ENCODE results near the gene EEF1AKMT1. TPM values are rescaled to one million over a fixed set of nuclear protein-coding genes. Genes with fewer than 3 reads are reported as not detected.
A peak's percentile ranks its signal among the peaks of the same experiment; 100 is the strongest.

Gene EEF1AKMT1, protein sequence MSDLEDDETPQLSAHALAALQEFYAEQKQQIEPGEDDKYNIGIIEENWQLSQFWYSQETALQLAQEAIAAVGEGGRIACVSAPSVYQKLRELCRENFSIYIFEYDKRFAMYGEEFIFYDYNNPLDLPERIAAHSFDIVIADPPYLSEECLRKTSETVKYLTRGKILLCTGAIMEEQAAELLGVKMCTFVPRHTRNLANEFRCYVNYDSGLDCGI
- 5.4 and 5.6 TPM in 2 replicates for total RNA-seq

GRCh38 chr13:20773194-20774080 lies at the start of gene EEF1AKMT1:
TSS of gene EEF1AKMT1 (minus strand) at chr13:20773961. CDS start at chr13:20757598, 16,363 bp downstream.
- DNase-seq (ENCODE audit: low read depth in 2 of 2) = peak; percentile 80 to 89

GRCh38 chr13:20823071-20823470 lies 49.3 kb upstream of the EEF1AKMT1 start:
- DNase-seq (ENCODE audit: low read depth in 2 of 2) = no peak

- DNase-seq (ENCODE audit: low read depth in 2 of 2) = no peak
Measured at GRCh38 chr13:20822406-20822805, 48.6 kb upstream of the EEF1AKMT1 start.

- no peak for DNase-seq (ENCODE audit: low read depth in 2 of 2)
Measured at GRCh38 chr13:20819715-20820114, 46.0 kb upstream of the EEF1AKMT1 start.

GRCh38 chr13:20815464-20815863 lies 41.7 kb upstream of the EEF1AKMT1 start:
- DNase-seq (ENCODE audit: low read depth in 2 of 2) = no peak

DNA sequence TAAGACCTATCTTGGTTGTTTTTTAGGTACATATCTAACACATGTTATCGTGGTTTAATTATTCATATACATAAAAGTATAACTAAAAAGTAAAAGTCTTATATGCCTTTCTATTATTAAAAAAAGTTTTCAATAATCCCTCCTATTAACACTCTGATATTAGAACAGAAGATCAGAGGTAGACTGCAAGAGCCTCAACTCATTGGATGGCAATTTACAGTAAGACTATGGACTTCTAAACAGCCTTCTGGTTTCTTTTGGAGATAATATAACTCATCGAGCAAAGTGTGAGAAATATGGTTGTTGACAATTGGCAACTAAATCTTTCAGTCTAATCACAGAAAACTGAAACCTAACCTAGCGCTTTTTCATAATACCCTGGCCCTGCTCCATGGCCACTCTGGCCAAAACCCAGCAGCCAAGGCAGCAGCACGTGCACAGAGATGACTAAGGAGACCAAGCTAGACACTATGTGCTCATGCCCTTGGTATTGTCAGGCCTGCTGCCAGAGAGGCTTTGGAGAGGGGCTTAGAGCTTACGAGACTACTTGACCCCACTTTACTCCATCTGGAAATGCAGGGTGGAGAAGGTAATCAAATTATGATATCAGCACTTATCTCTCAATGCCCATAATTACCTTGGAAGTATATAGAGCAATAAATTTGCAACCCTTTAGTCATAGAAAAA lies 40.6 kb upstream of the EEF1AKMT1 start:
- peak; percentile 81 to 98 for DNase-seq (ENCODE audit: low read depth in 2 of 2)

DNA sequence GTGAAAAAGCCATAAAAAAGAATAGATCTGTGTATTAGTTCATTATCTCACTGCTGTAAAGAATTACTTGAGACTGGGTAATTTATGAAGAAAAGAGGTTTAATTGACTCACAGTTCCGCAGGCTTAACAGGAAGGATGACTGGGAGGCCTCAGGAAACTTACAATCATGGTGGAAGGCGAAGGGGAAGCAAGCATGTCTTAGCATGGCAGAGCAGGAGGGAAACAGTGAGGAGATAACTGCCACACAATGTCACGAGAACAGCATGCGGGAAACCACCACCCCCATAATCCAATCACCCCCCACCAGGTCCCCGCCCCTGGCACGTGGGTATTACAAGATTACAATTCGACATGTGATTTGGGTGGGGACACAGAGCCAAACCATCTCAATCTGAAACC lies 39.1 kb upstream of the EEF1AKMT1 start:
- DNase-seq (ENCODE audit: low read depth in 2 of 2) = no peak

DNA sequence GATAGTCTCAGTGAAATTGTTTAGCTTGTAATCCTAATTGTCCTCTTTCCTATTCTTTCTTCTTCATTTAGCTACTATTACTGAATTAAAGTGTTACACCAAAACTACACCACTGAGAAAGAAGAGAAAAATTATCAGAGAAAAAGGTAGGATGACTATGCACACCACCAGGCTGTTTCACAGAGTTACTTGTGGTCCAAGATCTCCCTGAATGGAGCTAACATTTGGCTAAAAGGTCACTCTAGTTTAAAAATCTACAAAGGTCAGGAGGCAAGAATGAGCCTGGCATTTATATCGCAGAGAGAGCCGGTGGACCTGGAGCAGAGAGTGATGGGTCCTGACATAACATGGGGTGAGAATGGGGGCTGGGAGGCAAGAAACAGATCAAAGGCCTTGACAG lies 37.0 kb upstream of the EEF1AKMT1 start:
- no peak for DNase-seq (ENCODE audit: low read depth in 2 of 2)

- DNase-seq (ENCODE audit: low read depth in 2 of 2) = no peak
Measured at GRCh38 chr13:20808874-20809273, 35.1 kb upstream of the EEF1AKMT1 start.

DNA sequence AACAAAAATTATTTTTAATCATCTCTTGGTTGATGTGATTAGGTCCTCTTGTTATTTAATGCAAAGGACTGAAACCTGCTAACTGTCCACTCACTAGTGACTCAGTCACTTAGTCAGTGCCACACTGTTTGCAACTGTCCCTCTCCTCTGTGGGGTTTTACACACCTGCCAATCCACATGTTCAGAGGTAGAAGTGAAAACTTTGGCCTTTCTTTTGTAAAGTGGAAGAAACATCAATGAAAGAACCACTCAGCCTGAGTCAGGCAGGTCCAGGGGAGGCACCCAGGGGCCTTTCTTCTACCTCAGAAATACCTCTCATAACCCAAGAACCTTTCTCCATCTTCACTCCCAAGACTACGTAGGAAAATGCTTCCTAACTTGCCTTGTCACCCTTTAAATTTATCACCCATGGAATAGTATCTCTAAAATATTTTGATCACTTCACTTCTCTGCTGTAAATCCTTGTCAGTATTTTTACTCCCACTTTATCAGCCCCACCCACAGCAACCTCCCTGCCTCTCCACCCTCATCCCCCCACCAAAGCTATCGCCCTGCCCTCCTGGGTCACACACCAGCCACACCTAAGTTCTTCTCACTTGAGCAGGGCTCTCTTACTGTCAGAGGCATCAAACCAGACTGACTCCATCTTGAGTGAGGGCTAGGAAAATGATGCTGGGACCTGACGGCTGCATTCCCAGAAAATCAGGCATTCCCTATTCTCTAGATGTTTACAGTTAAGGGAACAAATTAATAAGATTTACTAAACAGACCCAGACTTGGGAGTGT lies 29.6 kb upstream of the EEF1AKMT1 start:
- no peak for DNase-seq (ENCODE audit: low read depth in 2 of 2)

DNA sequence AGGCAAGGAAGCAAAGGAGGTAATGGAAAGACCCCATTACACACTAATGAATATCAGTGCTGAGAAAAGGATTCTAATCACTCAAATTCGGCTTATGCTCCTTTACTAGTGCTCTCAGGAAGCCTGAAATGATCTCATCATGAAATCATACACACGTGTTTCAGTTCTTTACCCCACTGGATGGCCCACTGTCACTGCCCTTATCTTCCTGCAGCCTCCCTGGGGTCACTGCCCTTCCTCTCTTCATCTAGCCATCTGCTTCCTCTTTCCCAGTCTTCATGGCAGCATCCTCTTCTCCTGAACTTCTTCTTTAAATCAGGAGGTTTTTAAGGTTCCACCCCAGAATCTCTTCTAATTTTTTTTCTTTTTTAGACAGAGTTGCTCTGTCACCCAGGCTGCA lies 27.9 kb upstream of the EEF1AKMT1 start:
- peak; percentile 28 to 72 for DNase-seq (ENCODE audit: low read depth in 2 of 2)

DNA sequence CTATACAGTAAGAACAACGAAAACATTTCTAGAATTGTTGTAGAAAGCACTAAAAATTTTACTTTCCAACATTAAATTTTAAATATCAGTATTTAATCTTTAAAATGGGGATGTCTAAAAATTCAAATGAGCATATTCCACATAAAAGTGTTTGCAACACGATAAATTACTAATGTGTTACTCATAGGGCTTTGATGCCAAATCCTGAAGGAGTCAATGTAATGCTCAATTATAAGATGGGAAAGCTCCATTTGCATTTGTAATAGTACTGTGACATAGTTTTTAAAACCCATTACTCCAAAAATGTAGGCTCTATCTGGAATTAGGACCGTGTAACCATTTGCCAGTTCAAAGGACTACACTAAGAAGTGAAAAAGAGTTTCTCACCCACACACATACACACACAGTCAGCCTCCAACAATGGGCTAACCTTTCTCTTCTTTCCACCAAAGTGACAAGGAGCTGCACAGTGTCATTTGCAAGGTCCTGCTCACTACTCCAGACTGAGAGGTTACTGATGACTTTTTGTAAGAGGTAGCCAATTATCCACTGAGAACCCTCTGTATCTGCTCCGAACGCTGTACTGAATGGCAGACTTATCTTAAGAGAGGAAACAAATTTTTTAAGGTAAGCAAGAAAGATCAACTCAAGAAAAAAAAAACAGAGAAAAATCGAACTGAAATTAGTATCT lies 26.1 kb upstream of the EEF1AKMT1 start:
- DNase-seq (ENCODE audit: low read depth in 2 of 2) = no peak

DNA sequence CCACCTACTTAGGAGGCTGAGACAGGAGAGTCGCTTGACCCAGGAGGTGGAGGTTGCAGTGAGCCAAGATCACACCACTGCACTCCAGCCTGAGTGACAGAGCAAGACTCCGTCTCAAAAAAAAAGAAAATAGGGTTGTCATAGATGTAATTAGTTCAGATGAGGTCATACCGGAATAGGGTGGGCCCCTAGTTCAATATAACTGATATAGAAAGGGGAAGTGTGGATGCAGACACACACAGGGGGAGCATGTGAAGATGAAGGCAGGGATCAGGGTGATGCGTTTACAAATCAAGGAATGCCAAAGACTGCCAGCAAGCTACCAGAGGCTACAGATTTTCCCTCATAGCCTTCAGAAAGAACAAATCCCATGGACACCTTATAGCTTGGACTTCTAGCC lies 24.3 kb upstream of the EEF1AKMT1 start:
- DNase-seq (ENCODE audit: low read depth in 2 of 2) = no peak

DNA sequence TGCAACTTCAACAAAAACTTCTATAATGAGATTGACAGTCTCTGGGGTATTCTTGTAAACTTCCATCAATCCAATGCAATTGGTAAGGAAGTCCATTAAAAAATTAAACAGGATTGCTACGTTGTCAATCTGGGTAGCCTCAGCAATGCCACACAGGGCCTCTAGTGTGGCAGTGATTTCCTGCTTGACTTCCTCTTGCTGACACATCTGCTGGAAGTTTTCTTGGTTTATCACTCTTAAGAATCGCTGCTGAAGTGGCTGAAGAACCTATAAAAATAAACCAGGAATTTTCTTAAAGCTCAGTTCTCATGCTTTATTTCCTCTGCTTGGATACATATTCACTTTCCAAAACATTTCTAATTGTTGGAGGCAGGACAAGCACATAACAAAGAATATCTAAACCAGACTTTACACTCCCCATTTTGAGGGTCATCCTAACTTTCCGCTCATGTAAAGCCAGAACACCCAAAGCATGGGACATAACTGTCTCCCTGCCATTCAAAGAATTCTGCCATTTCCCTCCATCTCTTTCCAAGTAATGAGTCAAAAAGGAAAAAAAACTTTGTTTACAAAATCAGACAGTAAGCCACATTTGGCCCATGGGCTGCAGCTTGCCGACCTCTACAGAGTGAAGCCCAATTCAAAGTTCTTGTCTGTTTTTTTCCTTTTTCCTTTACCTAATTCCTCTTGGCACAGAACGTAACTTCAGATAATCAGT lies 23.2 kb upstream of the EEF1AKMT1 start:
- DNase-seq (ENCODE audit: low read depth in 2 of 2) = peak; percentile 54 to 84

- DNase-seq (ENCODE audit: low read depth in 2 of 2) = no peak
Measured at GRCh38 chr13:20789665-20790064, 15.9 kb upstream of the EEF1AKMT1 start.

DNA sequence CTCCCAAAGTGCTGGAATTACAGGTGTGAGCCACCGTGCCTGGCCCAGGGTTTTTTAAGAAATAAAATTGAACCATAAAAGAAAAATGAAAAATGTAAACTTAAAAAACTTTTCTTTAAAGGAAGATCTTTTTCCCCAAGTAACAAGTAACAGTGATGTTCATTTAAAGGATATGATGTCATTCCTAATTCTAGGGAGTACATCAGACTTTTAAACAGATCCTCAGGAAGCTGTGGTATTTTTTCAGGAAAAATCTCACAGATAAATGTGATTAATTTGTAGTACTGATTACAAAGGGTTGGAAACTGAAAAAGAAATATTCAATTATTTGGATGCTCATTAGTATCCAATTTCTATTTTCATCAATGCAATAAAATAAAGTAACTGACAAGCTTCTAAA lies 14.6 kb upstream of the EEF1AKMT1 start:
- no peak for DNase-seq (ENCODE audit: low read depth in 2 of 2)

GRCh38 chr13:20787180-20787579 lies 13.4 kb upstream of the EEF1AKMT1 start:
- peak in 1 of 2 donors; percentile 17 for DNase-seq (ENCODE audit: low read depth in 2 of 2)

DNA sequence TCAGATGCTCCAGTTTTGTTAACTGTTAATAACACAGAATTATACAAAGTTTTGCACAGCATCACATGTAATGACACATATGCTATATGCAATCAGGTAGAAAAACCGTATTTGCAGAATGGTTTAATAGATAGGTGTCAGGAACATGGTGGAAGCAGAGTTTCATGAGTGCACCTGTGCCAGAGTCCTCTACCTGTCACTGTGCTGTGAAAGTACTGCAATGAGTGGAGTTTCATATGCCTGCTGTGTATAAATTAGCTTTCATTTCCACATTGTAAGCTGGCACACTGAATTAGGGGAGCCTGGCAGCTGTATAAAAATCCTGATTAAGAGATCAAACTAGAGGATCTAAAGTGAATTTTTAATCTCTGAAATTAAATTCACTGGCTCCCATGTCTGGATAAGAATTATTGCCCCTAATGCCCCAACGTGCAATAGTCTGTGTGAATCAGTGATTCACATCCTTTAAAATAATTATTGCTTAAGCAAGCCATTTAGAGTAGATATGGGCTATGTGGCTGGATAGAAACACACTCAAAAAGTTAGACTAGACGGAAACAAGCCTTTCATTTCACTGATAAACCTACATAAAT lies 8.5 kb upstream of the EEF1AKMT1 start:
- DNase-seq (ENCODE audit: low read depth in 2 of 2) = no peak

DNA sequence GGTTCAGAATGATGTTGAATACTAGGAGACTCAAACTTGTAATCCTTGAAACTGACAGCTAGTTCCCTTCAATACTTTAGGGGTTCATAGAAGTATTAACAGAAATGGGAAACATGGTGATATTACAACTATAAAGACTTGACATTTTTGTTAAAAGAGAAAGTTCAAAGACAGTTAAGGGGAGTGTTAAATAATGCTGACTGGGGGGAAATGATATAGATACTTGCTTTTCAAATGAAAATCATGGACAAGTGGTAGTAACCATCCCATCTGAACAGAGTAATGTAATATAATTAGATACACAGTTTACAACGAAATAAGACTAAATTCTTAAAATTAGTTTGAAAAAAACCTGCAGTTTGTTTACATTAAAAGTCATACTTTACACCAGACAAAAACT lies 6.6 kb upstream of the EEF1AKMT1 start:
- DNase-seq (ENCODE audit: low read depth in 2 of 2) = no peak

- DNase-seq (ENCODE audit: low read depth in 2 of 2) = no peak
Measured at GRCh38 chr13:20779405-20779804, 5.6 kb upstream of the EEF1AKMT1 start.
